HepG2 (cell line): ENCODE data around the gene BAIAP3. TPM values are rescaled to one million over a fixed set of nuclear protein-coding genes. Genes with fewer than 3 reads are reported as not detected.

ENCODE experiments used
- CTCF ChIP-seq: sonication (generic); formaldehyde crosslinking; IDR thresholded peaks from 2 replicates; pipeline ENCODE4 v1.5.0; 2020; ENCODE audit warnings: mild to moderate bottlenecking, missing genetic modification reagents, moderate library complexity
- HNRNPUL1 ChIP-seq: fragments of 200-400 bp; formaldehyde crosslinking; IDR thresholded peaks from 2 replicates; pipeline ENCODE4 v1.6.1; 2017; ENCODE audit warnings: low read depth, mild to moderate bottlenecking, low read length, moderate library complexity
- NR2F6 ChIP-seq, 2 experiments: IDR thresholded peaks; 2 replicates each; pipeline ENCODE4 v1.6.1; 2016; ENCODE audit warnings: antibody characterized with exemption in 1 of 2, mild to moderate bottlenecking in 1 of 2
- PHF5A ChIP-seq: IDR thresholded peaks from one replicate; pipeline ENCODE4 v1.6.1; 2018; ENCODE audit warnings: low read depth, missing genetic modification reagents; ENCODE audit not compliant: unreplicated experiment
- SALL2 ChIP-seq: sonication (generic); formaldehyde crosslinking; IDR thresholded peaks from 2 replicates; pipeline ENCODE4 v1.8.1; 2023; ENCODE audit warnings: mild to moderate bottlenecking, missing genetic modification reagents, inconsistent platforms
- ZFX ChIP-seq: sonication (generic); formaldehyde crosslinking; IDR thresholded peaks from 2 replicates; pipeline ENCODE4 v1.4.0; 2020; ENCODE audit warnings: mild to moderate bottlenecking, low read depth, missing genetic modification reagents, moderate library complexity
- ZNF484 ChIP-seq: sonication (generic); formaldehyde crosslinking; IDR thresholded peaks from 2 replicates; pipeline ENCODE4 v1.5.1; 2020; ENCODE audit warnings: mild to moderate bottlenecking, low read depth, missing genetic modification reagents, borderline replicate concordance
- polyA plus RNA-seq, 8 experiments: library from polyadenylated mRNA; depleted of rRNA in 3 of 8; stranded (reverse) in 7 of 8; unstranded in 1 of 8; fragments of >200 nt; fragmentation: Illumina TruSeq in 4 of 8; extraction: Trizol in 4 of 8; gene quantifications; 2 replicates each; pipeline versions ENCODE4 v1.2.1 to v1.2.3, GENCODE V29; 2011 to 2016; ENCODE audit warnings: low read depth in 4 of 8, missing spikeins in 1 of 8, mixed read lengths in 1 of 8; ENCODE audit not compliant: insufficient read depth in 1 of 8
- total RNA-seq, 5 experiments: library from RNA; depleted of rRNA; stranded (reverse); fragments of >200 nt; fragmentation: Illumina TruSeq; extraction: Trizol; gene quantifications; 2 replicates each; pipeline ENCODE4 v1.2.3, GENCODE V29; 2016; ENCODE audit warnings: low read depth in 1 of 5
- TF ChIP-seq, protein P1 (sequence below): sonication (generic); formaldehyde crosslinking; IDR thresholded peaks from 2 replicates; pipeline ENCODE4 v1.4.0; 2020; ENCODE audit warnings: mild to moderate bottlenecking, missing genetic modification reagents, borderline replicate concordance
- TF ChIP-seq, protein P2 (sequence below): sonication (generic); formaldehyde crosslinking; IDR thresholded peaks from 2 replicates; pipeline ENCODE4 v1.5.0; 2020; ENCODE audit warnings: mild to moderate bottlenecking, missing genetic modification reagents
- TF ChIP-seq, protein P3 (sequence below): IDR thresholded peaks from 2 replicates; pipeline ENCODE4 v1.6.1; 2016; ENCODE audit warnings: low read depth, missing genetic modification reagents, missing compliant biosample characterization

BAIAP3 gene
- total and polyA plus RNA-seq, 2 of the 13 experiments (the other 11 are each of a cell fraction or from before 2014, with no cell fraction given), result 3.2 to 5.7 TPM

DNA sequence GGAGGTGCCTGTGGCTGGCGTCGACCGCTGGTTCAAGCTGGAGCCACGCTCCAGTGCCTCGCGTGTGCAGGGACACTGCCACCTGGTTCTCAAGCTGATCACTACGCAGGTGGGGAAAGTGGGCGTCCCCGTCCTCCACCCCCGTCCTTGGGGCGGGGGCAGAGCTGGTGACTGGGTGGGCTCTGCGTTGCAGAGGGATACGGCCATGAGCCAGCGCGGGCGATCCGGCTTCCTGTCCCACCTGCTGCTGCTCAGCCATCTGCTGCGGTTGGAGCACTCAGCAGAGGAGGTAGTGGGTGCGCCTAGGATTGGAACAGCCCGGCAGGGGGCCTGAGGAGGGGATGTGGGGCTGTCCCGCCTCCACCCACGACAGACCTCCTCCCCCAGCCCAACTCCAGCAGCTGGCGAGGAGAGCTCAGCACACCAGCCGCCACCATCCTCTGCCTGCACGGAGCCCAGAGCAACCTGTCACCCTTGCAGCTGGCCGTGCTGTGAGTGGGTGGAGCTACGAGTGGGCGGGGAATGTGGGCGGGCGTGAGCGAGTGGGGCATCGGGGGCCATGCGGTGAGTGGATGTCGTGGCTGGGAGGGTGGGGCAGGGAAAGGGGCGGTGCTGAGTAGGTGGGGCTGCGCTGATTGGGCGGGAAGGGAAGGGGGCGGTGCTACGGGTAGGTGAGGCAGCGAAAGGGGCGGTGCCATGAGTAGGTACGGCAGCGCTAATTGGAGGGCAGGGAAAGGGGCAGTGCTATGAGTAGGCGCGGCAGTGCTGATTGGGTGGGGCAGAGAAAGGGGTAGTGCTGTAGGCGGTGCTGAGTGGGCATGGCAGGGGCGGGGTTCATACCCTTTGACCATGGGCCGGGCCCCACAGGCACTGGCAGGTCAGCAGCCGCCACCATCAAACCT lies 9.3 kb downstream of the BAIAP3 start (continued):
- TF ChIP-seq, protein P1, sequence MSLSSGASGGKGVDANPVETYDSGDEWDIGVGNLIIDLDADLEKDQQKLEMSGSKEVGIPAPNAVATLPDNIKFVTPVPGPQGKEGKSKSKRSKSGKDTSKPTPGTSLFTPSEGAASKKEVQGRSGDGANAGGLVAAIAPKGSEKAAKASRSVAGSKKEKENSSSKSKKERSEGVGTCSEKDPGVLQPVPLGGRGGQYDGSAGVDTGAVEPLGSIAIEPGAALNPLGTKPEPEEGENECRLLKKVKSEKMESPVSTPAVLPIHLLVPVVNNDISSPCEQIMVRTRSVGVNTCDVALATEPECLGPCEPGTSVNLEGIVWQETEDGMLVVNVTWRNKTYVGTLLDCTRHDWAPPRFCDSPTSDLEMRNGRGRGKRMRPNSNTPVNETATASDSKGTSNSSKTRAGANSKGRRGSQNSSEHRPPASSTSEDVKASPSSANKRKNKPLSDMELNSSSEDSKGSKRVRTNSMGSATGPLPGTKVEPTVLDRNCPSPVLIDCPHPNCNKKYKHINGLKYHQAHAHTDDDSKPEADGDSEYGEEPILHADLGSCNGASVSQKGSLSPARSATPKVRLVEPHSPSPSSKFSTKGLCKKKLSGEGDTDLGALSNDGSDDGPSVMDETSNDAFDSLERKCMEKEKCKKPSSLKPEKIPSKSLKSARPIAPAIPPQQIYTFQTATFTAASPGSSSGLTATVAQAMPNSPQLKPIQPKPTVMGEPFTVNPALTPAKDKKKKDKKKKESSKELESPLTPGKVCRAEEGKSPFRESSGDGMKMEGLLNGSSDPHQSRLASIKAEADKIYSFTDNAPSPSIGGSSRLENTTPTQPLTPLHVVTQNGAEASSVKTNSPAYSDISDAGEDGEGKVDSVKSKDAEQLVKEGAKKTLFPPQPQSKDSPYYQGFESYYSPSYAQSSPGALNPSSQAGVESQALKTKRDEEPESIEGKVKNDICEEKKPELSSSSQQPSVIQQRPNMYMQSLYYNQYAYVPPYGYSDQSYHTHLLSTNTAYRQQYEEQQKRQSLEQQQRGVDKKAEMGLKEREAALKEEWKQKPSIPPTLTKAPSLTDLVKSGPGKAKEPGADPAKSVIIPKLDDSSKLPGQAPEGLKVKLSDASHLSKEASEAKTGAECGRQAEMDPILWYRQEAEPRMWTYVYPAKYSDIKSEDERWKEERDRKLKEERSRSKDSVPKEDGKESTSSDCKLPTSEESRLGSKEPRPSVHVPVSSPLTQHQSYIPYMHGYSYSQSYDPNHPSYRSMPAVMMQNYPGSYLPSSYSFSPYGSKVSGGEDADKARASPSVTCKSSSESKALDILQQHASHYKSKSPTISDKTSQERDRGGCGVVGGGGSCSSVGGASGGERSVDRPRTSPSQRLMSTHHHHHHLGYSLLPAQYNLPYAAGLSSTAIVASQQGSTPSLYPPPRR (CRISPR knock-in tag), result no peak
- TF ChIP-seq PHF5A (CRISPR knock-in tag) (no peak), ZNF484 (no peak), CTCF (CRISPR knock-in tag) (0 out of 2 replicates have a peak, but pooled peaks have one; percentile 10), NR2F6 (IDR thresholded peaks at IDR 0.05) (no peak), NR2F6 (CRISPR knock-in tag; IDR thresholded peaks at IDR 0.05) (0 out of 2 replicates have a peak, but pooled peaks have one; percentile 22), SALL2 (CRISPR knock-in tag) (peak; percentile 20; the same call in 1 of the 2 replicates), ZFX (CRISPR knock-in tag) (no peak), HNRNPUL1 (no peak)
- TF ChIP-seq, protein P2, sequence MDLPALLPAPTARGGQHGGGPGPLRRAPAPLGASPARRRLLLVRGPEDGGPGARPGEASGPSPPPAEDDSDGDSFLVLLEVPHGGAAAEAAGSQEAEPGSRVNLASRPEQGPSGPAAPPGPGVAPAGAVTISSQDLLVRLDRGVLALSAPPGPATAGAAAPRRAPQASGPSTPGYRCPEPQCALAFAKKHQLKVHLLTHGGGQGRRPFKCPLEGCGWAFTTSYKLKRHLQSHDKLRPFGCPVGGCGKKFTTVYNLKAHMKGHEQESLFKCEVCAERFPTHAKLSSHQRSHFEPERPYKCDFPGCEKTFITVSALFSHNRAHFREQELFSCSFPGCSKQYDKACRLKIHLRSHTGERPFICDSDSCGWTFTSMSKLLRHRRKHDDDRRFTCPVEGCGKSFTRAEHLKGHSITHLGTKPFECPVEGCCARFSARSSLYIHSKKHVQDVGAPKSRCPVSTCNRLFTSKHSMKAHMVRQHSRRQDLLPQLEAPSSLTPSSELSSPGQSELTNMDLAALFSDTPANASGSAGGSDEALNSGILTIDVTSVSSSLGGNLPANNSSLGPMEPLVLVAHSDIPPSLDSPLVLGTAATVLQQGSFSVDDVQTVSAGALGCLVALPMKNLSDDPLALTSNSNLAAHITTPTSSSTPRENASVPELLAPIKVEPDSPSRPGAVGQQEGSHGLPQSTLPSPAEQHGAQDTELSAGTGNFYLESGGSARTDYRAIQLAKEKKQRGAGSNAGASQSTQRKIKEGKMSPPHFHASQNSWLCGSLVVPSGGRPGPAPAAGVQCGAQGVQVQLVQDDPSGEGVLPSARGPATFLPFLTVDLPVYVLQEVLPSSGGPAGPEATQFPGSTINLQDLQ (CRISPR knock-in tag), result no peak
- TF ChIP-seq, protein P3, sequence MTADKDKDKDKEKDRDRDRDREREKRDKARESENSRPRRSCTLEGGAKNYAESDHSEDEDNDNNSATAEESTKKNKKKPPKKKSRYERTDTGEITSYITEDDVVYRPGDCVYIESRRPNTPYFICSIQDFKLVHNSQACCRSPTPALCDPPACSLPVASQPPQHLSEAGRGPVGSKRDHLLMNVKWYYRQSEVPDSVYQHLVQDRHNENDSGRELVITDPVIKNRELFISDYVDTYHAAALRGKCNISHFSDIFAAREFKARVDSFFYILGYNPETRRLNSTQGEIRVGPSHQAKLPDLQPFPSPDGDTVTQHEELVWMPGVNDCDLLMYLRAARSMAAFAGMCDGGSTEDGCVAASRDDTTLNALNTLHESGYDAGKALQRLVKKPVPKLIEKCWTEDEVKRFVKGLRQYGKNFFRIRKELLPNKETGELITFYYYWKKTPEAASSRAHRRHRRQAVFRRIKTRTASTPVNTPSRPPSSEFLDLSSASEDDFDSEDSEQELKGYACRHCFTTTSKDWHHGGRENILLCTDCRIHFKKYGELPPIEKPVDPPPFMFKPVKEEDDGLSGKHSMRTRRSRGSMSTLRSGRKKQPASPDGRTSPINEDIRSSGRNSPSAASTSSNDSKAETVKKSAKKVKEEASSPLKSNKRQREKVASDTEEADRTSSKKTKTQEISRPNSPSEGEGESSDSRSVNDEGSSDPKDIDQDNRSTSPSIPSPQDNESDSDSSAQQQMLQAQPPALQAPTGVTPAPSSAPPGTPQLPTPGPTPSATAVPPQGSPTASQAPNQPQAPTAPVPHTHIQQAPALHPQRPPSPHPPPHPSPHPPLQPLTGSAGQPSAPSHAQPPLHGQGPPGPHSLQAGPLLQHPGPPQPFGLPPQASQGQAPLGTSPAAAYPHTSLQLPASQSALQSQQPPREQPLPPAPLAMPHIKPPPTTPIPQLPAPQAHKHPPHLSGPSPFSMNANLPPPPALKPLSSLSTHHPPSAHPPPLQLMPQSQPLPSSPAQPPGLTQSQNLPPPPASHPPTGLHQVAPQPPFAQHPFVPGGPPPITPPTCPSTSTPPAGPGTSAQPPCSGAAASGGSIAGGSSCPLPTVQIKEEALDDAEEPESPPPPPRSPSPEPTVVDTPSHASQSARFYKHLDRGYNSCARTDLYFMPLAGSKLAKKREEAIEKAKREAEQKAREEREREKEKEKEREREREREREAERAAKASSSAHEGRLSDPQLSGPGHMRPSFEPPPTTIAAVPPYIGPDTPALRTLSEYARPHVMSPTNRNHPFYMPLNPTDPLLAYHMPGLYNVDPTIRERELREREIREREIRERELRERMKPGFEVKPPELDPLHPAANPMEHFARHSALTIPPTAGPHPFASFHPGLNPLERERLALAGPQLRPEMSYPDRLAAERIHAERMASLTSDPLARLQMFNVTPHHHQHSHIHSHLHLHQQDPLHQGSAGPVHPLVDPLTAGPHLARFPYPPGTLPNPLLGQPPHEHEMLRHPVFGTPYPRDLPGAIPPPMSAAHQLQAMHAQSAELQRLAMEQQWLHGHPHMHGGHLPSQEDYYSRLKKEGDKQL, result no peak
